GM18511 (cell line): Measurements from ENCODE around the gene ZNF286A.
A peak's percentile ranks its signal among the peaks of the same experiment; 100 is the strongest.
"Not testable (repeated sequence)": the region's sequence is repeated elsewhere in the genome, so short reads cannot be mapped to it uniquely, and the experiment has no call there.

ENCODE experiments used
- ATAC-seq: cut with Tn5 transposase; IDR thresholded peaks from one replicate; pipeline ENCODE4 v1.9.1; 2021; ENCODE audit warnings: mild to moderate bottlenecking, moderate library complexity; ENCODE audit not compliant: unreplicated experiment

The ZNF286A gene

DNA sequence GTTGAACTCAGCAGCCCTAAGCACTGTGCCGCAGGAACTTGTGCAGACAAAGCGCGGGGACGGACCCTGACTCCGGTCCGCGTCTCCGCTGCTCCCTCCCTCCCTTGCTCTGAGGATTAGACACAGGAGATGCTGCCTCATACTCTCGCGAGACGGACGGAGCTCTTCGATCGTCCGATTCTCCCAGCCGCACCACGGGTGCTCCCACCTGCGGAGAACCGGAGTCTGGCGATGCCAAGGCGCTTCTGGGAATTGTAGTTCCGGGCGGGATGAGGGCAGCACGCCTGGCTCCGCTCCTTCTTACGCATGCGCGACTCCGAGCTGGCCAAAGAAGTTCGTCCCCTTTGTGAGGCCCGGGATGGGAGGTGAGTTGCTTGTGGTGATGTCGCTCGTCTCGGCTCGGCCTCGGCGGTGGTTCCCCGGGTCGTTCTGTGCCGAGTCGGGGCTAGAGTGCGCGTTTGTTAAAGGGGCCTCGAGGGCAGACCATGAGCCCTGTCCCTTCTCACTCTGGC is at the start of gene ZNF286A:
ZNF286A (plus strand) TSS at position 340 of the 512 bp plus-strand sequence. CDS start 578 bp downstream, outside the sequence.
- ATAC-seq = peak; percentile 98

GRCh38 chr17:15649861-15650421 is 49.6 kb upstream of the ZNF286A start:
- ATAC-seq = no peak

GRCh38 chr17:15650741-15651582 is 48.6 kb upstream of the ZNF286A start:
- ATAC-seq = no peak

DNA sequence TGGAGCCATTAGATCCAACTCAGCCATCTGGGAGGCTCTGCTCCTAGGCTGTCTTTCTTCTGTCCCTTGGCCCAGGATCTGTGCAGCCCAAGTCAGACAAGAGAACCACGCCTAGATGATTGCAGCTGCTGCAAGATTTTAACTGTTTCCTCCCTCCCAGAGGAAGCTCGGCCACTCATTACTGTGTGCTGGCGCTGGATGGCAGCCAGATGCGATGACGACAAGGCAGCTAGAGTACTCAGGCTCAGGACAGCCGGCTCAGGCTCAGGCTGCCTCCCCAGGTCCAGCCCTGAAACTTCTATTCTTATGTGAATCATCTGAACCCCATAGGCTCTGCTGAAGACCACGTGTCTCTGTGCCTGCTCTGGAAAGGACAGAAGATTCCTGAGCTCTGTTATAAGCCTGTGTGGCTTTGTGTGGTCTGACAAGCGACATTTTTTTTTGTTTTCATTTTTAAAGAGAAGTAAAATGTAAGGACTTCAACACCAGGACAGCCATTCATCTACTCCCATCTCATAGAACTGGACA is 47.9 kb upstream of the ZNF286A start:
- ATAC-seq = peak; percentile 97

- no peak for ATAC-seq
Measured at GRCh38 chr17:15652960-15653359, 46.6 kb upstream of the ZNF286A start.

DNA sequence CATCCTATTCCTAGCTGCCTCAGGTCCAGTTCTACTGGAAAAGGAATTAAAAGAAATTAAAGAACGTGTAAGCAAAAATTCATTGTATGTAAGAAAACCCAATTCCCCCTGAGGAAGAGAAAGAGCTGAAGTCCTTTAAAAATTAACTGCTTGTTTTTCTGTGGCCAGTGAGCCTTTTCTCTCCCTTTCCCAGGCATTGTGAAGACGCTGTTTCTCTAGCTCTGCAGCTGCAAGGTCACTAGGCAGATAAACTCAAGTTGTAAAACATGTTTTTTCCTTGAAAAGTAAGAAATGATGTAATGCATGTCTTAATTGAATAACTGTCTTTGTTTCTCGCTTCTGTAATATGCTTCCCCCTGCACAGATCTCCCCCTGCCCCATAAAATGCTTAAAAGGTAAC is 45.2 kb upstream of the ZNF286A start:
- ATAC-seq = not testable (repeated sequence)

DNA sequence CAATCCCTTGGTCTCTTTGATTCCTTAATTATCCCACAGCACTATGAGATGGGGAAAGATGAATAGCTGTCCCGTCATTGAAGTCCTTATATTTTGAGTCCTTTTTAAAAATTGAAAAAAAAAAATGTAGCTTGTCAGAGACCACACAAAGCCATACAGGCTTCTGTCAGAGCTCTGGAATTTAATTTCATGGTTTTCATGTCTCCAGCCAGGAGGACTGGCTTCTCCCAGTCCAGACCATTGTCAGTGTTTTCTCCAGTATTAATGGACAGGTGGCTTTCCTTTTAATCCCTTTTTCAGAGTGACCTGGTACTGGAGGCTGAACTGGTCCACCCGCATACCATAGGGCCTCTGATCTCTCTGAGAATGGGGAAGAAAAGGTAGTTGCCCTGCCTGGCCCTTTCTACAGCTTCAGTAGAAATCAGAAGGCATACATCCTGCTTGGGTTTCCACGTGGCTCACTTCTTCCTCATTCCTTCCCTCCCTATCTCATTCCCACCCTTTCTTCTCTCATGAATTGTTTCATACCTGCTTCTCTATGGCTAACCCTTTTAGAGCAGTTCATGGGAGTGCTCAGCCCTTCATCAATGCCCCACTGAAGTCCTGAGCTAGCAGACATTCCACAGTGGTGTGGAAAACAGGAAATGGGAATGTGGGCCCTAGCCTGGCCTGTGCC is 44.5 kb upstream of the ZNF286A start:
- ATAC-seq = no peak

GRCh38 chr17:15657868-15658267 is 41.7 kb upstream of the ZNF286A start:
- ATAC-seq = no peak

- ATAC-seq = no peak
Measured at GRCh38 chr17:15658296-15658695, 41.3 kb upstream of the ZNF286A start.

GRCh38 chr17:15659236-15659635 is 40.3 kb upstream of the ZNF286A start:
- ATAC-seq = no peak

GRCh38 chr17:15659663-15660062 is 39.9 kb upstream of the ZNF286A start:
- ATAC-seq = no peak

DNA sequence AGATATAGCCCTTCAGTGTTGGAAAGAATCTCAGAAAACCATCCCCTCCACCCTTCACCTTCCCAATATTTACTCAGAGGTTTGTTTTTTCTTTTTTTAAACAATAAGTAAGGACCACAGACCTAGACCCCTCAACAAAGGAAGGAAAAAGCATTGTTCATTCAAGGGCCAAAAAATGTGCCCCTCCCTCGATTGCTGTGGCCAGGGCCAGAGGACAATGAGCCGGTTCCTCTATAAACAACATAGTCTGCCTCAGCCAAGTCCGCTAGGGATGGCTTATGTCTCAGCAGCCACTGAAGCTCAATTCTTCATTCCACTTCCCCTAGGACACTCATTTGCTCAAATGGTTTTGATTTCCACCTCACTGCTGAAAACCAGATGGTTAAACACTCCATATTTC is 39.5 kb upstream of the ZNF286A start:
- no peak for ATAC-seq

DNA sequence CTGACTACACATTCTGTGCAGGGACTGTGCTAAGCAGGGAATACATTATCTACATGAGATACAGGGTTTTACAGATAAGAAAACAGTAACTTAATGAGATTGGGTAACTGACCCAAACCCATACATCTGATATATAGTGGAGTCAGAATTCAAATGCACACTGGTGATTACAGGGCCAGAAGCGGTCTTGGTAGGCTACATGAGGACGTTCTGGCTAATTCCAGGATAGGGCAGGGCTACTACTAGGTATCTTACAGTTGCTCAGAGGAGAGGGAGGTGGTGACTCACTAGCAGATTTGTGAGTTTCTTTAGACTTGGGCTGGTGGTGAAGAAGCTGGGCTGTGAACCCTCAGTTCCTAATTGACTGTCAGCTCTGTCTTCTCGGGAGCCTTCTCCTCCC is 36.9 kb upstream of the ZNF286A start:
- ATAC-seq = no peak

- no peak for ATAC-seq
Measured at GRCh38 chr17:15663176-15663575, 36.4 kb upstream of the ZNF286A start.

DNA sequence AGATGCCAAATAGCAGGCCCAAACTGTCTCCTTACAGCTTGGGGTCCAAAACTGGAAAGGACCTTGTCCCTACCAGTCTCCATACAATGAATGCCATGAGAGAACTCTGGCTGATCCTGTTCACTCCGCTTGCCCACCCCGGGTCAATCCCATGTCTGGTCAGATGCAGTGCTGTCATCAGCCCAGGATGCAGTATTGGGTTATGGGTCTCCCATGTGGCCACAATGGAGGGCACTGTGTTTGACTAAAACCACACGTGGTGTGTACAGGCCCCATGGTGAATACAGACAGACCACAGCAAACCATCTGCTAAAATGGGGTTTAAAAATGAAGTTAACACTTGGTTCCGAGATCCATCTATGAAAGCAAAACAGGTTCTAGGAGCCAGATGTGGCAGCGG is 35.9 kb upstream of the ZNF286A start:
- no peak for ATAC-seq

DNA sequence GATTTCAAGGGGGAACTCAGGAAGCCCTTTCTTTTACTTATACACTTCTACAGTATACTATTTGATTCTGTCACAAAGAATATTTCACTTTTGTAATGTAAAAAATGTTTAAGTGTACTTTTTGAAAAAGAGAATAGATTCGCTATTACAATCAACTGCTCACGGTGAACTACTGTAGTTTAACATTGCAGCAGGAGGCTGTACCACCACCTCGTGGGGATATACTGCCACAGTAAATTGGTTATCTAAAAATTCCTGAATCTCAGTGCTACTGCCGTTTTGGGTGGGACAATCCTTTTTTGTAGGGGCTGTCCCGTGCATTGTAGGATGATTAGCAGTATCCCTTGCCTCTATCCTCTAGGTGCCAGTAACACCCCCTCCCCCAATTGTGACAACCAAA is 30.0 kb upstream of the ZNF286A start:
- ATAC-seq = not testable (repeated sequence)

DNA sequence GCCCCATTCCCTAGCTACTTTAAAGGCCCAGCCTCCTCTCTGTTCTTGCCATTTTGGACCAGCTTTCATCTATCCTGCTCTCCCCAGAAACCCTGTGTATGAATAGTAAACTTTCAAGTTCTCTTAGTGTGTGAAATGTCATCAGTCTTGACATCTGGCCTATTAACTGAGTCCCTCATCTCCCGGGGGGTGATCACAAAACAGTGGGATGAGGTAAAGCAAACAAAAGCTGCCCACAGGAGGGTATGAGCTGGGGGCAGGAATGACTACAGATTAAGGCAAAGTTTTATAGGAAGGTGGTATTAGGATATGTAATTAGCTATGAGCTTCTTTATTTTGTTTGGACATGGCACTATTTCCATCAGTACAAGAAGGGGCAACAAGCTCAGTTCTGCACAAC is 24.9 kb upstream of the ZNF286A start:
- not testable (repeated sequence) for ATAC-seq

GRCh38 chr17:15675991-15676390 is 23.6 kb upstream of the ZNF286A start:
- not testable (repeated sequence) for ATAC-seq

DNA sequence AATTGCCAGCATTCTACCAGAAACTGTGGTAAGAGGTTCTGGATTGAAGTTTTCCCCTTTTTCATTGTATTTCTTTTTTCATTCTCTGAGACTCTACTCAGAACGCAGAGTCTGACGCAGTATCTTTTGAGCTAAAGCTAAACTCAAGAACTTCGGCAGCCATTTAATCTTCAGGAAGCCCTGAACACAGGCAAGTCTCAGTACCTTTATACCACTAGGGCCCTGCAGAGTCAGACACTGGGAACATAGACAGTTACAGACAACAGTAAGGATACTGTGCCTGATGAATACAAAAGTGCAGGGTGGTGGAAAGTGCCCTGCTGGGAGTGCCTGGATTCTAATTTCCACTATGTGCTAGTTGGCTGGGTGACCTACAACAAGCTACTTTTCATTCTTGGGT is 16.4 kb upstream of the ZNF286A start:
- not testable (repeated sequence) for ATAC-seq

DNA sequence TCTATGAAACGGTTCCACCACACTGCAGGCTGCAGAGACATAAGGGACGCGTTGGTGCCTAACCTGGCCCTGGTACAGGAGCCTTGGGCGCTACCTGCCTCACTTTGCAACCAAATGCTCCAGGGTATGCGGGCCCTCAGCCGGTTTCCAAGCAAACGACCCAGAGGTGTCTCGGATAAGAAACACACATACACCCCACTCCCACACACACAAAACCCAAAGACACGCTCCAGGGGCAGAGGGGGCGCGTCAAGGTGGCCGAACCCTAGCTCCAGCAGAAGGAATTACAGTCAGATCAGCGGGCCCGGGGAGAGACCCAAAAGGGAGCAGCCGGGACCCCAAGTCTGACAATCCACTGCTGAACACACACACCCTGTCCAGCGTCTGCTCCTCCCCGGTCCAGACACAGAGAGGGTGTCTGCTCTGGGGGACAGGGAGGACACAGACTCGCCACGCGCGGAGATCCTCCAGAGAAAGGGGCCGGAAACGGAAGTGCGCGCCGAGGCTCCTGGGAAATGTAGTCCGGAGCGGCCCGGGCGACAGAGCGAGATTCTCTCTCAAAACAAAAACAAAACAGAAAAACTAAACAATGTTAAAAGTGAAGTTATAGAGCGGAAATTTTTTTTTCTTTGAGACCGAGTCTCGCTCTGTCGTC is 15.6 kb upstream of the ZNF286A start, which contains the start of gene TRIM16:
TRIM16 (minus strand) TSS at position 488 of the 655 bp plus-strand sequence. CDS start 32,702 bp downstream, outside the sequence.
- peak; percentile 97 for ATAC-seq

DNA sequence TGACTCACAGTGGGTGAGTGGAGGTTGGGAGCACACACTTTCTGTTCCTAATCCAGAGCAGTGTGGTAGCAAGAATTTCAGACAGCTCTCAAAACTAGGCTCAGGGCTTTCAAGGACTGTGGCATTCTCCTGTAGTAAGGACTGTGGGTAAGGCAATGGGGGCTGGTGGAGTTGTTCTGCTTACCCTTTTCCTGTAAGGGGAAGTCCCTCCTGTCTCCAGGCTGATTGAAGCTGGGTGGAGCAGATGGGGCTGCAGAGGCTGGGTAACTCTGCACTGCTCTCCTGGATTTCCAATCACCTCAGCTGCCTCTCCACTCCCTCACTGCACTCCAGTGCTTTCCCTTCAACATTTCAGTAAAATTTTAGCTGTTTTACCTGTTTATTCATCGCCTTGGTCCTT is 12.1 kb upstream of the ZNF286A start:
- ATAC-seq = not testable (repeated sequence)
